ENCODE results near the gene HES4.

Gene HES4

GRCh38 chr1:1035291-1035943 is 35.5 kb upstream of the HES4 start:
- no peak for TF ChIP-seq CTCF (conservative IDR thresholded peaks at IDR 0.05; ENCODE audit: low read depth)
- H3K27ac ChIP-seq = peak overlapping the region; percentile 81
- ChIA-PET POLR2A (ENCODE audit: low non-redundant PET) (no interaction called here), CTCF (interaction anchor here (1.4 kb wide), 1 partner anchor 33 kb away, joined by 3 read pairs; no protein-coding TSS in a partner anchor)
- DNase-seq (ENCODE audit: low spot score) = no peak

- ChIA-PET CTCF (interaction anchor here (1.4 kb wide), 1 partner anchor 32 kb away, joined by 3 read pairs; no protein-coding TSS in a partner anchor), POLR2A (ENCODE audit: low non-redundant PET) (no interaction called here)
- peak overlapping the region; percentile 10; the same call in 1 of the 2 replicates for H3K27ac ChIP-seq
- no peak for DNase-seq (ENCODE audit: low spot score)
- no peak for TF ChIP-seq CTCF (conservative IDR thresholded peaks at IDR 0.05; ENCODE audit: low read depth)
Observed at GRCh38 chr1:1034439-1034781, 34.5 kb upstream of the HES4 start.

GRCh38 chr1:1033731-1034438 is 34.0 kb upstream of the HES4 start:
- ChIA-PET CTCF (interaction anchor here (1.4 to 1.5 kb wide), 2 partner anchors 19 to 32 kb away, joined by 3 to 4 read pairs; no protein-coding TSS in a partner anchor), POLR2A (ENCODE audit: low non-redundant PET) (no interaction called here)
- no peak for TF ChIP-seq CTCF (conservative IDR thresholded peaks at IDR 0.05; ENCODE audit: low read depth)
- DNase-seq (ENCODE audit: low spot score) = no peak
- peak overlapping the region; percentile 10; the same call in 1 of the 2 replicates for H3K27ac ChIP-seq

- peak overlapping the region; percentile 53 for H3K27ac ChIP-seq
- POLR2A ChIA-PET (ENCODE audit: low non-redundant PET) = no interaction called here
- CTCF ChIA-PET = interaction anchor here (1.5 kb wide), 1 partner anchor 18 kb away, joined by 4 read pairs; no protein-coding TSS in a partner anchor
- no peak for DNase-seq (ENCODE audit: low spot score)
- peak; percentile 24 for TF ChIP-seq CTCF (conservative IDR thresholded peaks at IDR 0.05; ENCODE audit: low read depth)
Observed at GRCh38 chr1:1033009-1033587, 33.2 kb upstream of the HES4 start.

- POLR2A ChIA-PET (ENCODE audit: low non-redundant PET) = interaction anchor here (0.8 kb wide), 1 partner anchor 11 kb away, joined by 4 read pairs; no protein-coding TSS in a partner anchor
Observed at GRCh38 chr1:1032424-1032823, 32.5 kb upstream of the HES4 start.

More at GRCh38 chr1:1032424-1032823, 32.5 kb upstream of the HES4 start:
- TF ChIP-seq CTCF (conservative IDR thresholded peaks at IDR 0.05; ENCODE audit: low read depth) = no peak
- CTCF ChIA-PET = interaction anchor here (1.5 kb wide), 1 partner anchor 18 kb away, joined by 4 read pairs; no protein-coding TSS in a partner anchor
- H3K27ac ChIP-seq = peak overlapping the region; percentile 53
- no peak for DNase-seq (ENCODE audit: low spot score)
